Putamen (tissue), 1 donor: Measurements from ENCODE around the gene PHLDA2.

ENCODE experiments used
- DNase-seq: peaks from one replicate; pipeline ENCODE4 v3.0.0-alpha.2; 2016; ENCODE audit warnings: low spot score

The PHLDA2 gene

DNA sequence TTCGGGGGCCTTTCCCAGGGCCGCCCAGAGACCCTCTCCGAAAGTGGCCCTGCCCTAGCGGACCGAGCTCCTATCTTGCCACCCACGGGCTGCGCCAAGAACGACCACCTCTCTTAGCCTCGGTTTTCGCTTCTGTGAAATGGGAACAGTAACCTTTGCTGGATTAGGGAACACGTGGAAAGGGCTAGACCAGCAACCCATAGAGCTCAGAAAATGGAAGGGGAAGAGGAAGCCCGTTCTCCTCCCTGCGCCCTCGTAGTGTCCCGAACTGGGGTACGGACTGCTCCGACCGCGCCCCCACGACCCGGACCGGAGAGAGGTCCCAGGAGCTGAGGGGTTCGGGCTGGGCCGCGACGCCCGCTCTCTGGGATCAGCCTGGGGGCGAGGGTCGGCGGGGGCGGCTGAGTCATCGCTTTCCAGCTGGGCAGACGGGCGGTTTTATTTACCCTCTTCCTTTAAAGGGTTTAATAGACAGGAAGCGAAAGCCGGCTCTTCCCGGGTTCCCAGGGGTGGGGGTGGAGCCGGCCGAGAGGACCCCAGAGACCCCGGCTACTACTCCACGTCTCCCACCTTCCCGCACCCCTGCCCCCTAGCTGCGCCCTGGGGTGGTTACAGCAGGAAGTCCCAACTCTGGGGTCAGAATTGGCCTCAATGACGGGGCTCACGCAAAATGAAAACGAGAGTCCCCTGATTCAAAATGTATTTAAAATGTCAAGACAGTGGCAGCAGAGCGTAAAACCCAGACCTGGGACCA, 907 bp upstream of the PHLDA2 start:
- DNase-seq, result no peak

DNA sequence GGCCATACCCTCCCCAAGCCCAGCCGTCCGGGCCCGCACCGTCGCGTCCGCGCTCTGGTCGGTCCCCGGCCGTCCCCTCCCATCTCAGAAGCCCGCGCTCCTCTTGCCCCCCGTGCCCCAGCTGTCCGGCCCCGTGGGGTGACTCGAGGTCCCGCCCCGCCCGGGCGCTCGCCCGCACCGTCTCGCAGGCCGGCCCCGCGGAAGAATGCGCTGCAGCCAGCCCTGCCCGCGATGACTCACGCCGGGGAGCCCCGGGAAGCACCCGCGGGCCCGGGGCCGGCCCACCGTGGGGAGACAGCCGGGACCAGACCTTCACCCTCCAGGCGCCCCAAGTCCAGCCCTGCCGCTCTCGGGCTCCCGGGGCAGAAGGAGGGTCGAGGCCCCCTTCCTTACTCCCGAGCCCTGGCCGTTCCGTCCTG, 320 bp upstream of the PHLDA2 start:
- no peak for DNase-seq

DNA sequence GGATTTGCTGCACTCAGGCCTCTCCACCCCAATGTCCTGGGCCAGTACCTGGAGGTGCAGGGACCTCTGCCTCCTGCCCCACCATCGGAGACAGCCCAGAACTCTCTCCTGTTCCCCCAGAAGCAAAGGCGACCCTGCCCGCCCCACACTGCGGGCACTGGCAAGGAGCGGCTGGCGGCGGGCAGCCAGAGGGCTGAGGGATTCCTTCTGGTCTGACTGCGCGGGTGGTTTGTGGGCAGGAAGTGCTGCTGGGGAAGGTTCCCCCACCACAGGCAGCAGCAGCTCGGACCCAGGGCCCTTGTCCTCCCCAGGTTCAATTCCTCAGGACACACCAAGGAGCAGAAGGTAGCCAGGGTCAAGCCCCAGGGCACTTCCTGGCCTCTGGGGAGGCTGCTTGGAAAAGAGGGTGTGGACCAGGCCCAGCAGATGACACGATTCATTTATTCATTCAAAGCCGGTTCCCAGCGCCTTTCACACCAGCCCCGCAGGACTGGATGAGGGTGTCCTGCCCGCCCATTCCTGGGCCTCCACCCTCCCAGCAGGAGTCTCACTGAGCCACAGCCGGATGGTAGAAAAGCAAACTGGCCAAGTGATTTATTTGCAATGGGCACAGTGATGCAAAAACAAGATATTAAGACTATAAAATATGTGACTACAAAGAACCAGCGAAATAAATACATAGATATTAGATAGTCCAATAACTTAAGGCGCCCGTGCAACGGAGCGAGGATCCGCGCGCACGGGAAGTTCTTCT, 1.2 kb downstream of the PHLDA2 start:
- no peak for DNase-seq

DNA sequence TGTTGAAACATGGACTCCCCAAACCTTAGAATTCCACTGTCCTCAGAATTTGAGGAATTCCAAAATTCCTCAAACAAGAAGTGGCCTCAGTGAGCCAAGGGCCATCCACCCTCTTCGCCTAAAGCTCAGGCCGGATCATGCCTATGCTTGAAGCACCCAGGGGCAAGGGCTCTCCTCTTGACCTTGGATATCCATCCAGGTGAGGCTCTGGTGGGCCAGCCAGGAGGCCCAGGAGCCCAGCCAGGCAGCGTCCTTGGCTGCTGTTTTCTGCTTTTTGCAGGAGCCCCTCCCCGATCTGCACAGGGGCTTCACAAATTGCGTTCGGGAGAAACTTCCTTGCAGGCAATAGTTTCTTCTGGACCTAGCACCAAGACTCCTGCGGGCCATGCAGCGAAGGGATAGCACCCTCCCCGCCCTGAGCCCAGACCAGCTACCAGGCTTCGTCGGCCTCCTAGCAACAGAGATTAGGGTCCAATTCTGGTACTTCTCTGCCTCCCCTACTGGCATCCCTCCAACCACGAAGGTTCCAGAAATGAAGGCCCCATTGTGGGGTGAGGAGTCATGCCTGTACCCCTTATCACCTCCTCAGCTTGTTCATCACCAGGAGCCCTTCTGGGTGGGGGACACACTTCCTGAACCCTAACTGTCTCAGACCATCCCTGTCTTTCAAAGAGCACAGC, 2.0 kb downstream of the PHLDA2 start:
- DNase-seq, result no peak

DNA sequence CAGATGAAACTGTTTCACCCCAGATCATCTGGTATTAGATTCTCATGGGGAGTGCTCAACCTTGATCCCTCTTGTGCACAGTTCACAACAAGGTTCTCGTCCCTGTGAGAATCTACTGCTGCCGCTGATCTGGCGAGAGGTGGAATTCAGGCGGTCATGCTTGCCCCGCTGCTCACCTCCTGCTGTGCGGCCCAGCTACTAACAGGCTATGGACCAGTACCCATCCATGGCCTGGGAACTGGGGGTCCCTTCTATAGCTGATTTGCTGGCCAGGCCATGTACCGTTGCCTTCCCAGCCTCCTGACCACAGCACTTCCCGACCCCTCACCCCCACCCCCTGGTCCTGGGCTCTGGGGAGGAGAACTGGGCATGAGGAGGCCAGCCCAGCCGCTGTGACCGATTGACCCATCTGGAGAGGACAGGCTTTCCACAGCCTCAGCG, 2.6 kb downstream of the PHLDA2 start:
- DNase-seq, result no peak

DNA sequence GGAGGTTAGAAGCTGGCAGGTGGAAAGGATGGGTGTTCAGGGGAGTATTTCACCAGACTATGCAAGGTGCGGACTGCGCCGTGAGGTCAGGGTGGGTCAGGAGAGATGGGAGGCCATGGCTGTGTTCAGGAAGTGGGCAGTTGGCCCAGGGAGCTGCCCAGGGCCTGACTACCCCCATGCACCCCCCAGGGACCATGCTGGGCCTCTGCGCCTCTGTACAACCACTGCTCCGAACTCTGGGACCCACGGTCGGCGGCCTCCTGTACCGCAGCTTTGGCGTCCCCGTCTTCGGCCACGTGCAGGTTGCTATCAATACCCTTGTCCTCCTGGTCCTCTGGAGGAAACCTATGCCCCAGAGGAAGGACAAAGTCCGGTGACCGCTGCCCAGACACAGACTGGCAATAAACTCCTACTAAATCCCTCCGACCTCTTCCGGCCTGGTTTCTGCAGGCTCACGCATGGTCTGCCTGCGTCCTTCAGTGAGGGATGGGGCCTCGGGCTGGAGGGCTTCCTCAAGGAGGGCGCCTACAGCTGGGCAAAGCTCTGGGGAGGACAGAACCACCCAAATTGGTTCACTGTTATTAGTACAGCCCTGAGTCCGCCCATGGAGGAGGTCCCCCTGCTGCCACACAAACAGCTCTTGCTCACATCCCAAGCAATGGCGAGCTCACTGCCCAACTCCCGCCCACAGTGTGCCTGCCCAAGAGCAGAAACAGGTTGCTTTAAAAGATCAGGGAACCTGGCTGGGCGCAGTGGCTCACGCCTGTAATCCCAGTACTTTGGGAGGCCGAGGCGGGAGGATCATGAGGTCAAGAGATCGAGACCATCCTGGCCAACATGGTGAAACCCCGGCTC, 4.2 kb downstream of the PHLDA2 start:
- no peak for DNase-seq

DNA sequence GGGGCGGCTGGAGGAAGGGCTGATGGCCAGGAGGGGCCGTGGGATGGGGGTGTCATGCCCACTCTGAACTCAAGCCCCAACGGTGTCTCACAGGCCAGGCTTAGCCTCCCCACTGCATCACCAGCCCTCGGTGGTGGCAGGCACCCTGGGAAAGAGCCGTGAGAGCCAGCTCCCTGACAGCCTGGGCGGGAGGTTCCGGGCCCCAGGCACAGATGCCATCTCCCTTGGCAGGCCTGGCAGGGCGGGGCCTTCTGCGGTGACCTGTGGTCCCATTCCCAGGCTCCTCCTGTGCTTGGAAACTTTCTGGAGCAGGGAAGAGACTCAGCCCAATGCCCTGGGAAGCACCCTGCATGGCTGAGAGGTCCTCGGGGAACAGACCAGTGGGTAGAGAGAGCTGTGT, 4.8 kb downstream of the PHLDA2 start:
- DNase-seq, result no peak

DNA sequence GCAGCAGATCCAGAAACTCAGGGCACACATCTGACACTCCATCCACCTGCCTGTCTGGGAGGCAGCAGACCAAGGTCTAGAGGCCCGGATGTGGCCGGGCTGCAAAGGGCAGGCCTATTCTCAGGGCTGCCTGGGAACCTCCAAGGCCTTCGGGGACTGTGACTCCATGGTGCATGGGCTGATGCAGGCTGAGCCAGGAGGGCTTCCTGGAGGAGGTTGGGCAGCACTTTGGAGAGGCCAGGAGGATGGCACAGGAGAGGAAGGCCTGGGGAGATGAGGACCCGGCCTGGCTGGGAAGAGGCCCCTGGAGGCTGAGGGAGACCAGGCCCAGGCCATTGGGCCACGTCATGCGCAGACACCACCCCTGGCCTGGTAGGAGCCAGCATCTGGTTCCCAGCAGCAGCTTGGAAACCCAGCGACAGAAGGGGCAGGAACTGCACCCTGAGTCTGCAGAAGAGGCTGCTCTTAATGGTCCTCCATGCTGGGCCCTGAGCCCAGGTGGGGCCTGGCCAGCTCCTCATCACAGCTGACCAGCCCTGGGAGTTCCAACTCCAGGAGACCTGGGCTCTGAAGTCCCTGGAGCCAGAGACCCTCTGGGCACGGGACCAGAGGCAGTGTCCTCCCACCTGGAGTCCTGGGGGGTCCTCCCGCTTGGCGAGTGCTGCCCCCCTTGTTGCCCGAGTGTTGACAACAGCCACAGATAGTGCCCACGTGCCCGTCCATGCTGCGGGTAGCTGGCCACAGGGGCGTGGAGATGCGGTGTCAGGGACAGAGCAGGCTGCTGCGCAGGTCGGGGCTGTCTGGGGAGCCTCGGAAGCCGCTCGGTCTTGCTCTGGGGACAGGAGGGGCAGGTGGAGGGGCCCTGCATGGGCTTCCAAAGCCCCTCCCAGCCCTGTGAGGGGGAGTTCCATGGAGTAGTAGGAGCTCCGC, 5.5 kb downstream of the PHLDA2 start:
- no peak for DNase-seq

DNA sequence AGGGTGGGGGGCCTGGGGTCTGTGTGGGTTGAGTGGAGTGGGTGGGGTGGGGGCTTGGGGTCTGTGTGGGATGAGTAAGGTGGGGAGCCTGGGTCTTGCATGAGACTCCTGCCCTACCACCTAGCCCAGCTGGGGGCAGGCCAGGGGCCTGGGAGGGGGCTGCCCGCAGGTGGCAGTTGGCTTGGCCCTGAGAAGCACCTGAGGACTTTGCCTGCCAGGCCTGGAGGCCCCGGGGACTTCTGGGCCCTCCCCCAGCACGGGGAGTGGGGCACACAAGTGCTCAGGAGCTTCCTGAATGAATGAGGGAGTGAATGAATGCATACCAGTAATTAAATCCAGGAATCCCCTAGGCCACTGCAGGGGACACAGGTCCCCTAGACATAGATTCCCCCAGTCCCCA, 6.6 kb downstream of the PHLDA2 start:
- no peak for DNase-seq

DNA sequence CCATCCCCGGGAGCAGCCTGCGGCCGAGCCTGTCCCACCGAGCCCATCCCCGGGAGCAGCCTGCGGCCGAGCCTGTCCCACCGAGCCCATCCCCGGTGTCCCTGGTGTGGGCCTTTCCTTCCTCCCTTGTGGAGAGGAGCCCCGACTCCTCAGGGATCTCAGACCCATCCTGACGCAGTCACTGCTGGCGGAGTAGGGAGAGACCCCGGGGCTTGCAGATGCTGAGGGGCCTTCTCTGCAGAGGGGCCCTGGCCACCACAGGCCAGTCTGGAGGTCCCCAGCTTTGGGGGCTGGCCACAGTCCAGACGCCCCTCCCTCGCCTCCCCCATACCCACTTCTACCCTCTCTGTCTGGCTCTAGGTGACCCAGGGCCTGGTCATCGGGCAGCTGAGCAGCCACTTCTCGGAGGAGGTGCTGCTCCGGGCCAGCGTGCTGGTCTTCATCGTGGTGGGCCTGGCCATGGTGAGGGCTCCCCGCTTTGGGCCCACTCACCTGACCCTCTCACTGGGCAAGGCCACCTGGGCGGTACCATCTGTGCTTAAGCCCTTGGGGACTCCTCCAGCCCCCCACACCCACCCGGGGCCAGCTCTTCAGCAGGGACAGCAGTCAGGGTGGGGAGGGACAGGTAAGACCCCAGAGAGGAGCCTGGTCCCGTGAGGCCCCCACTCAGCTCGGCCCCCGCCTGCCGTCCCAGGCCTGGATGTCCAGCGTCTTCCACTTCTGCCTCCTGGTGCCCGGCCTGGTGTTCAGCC, 7.3 kb downstream of the PHLDA2 start:
- no peak for DNase-seq

DNA sequence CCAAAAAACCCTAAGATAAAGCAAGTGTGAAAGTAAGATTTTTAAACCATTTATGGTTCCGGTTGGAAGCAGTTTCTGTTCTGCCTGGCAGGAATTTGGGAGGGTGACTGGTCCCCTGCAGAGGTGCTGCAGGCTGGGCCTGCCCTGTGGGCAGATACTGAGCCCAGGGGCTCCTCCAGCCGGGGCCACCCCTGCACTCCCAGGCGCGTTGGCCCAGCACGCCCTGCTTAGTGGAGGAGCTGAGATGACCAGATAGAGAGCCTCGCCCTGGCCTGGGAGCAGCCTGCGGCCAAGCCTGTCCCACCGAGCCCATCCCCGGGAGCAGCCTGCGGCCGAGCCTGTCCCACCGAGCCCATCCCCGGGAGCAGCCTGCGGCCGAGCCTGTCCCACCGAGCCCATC, 8.0 kb downstream of the PHLDA2 start:
- DNase-seq, result no peak

DNA sequence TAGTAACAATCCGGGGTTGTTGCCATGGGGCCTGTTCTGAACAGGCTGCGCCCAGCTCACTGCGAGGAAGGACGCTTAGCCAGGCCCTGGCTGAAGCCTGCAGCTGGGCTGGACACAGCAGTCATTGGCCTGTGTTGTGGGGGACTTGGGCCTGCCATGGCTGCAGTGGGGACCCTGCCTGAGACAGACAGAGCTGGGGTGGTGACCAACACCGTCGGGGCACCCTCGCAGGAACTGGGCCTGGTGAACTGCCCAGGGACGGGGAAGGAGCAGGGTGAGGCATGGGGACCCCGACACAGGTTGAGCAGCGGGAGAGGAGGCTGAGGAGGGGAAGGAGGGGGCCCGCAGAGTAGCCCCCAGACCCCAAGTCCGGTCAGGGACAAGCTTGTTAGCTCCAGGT, 8.9 kb downstream of the PHLDA2 start:
- DNase-seq, result no peak

DNA sequence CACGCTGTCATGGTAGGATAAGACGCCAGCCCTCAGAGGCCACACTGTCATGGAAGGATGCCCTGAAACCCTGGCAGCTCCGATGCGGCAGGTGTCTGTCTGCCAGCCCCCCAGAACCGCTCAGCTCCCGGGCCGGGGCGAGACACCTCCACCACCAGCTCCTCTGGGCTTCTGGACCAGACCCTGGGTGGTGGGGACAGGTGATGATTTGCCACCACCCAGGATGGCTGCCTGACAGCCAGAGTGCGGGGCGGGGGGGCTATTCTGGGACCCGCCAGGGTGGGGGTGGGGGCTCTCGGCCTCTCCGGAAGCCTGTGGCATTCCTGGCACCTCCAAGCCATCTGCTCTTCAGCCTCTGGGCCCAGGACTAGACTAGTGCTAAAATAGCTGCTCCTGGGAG, 9.4 kb downstream of the PHLDA2 start:
- DNase-seq, result no peak

DNA sequence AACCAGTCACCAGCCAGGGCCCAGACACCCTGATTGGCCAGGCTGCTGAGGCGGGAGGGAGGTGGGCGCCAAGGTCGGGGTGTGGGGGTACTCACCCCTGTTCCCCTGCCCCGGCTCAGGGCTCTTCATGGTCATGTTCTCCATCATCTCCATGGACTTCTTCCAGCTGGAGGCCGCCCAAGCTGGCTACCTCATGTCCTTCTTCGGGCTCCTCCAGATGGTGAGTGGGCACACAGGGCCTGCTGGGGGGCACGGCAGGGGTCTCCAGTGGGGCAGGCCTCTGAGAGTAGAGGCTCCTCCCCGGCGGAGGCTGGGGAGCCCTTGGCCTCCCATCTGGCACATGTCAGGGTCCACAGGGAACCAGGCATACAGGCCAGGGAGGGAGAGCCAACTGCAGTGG, 10.0 kb downstream of the PHLDA2 start:
- no peak for DNase-seq

DNA sequence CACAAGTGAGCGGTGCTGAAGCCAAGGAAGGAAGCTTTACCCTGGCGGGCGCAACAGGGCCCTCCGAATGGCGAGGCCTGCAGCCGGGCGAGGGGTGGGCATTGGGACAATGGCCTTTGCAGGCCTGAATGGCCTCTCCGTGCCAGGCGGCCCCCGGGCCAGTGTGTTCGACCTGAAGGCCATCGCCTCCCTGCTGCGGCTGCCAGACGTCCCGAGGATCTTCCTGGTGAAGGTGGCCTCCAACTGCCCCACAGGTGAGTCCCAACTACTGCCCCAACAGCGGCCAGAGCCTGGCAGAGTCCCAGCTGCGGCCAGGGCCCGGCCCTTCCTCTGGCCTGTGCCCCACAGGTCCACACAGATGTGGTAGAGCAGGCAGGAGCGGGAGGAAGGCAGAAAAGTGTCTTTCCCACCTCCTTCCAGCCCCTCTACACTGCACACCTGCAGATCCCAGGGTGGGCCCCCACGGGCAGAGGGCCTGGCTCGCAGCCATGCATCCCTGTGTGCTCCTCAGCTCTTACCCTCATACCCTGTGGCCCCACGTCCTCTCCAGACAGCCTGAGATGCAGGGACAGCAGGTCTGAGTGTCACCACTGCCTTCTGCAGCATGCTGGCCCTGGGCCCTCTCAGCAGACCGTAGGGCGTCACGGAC, 11.3 kb downstream of the PHLDA2 start:
- no peak for DNase-seq

DNA sequence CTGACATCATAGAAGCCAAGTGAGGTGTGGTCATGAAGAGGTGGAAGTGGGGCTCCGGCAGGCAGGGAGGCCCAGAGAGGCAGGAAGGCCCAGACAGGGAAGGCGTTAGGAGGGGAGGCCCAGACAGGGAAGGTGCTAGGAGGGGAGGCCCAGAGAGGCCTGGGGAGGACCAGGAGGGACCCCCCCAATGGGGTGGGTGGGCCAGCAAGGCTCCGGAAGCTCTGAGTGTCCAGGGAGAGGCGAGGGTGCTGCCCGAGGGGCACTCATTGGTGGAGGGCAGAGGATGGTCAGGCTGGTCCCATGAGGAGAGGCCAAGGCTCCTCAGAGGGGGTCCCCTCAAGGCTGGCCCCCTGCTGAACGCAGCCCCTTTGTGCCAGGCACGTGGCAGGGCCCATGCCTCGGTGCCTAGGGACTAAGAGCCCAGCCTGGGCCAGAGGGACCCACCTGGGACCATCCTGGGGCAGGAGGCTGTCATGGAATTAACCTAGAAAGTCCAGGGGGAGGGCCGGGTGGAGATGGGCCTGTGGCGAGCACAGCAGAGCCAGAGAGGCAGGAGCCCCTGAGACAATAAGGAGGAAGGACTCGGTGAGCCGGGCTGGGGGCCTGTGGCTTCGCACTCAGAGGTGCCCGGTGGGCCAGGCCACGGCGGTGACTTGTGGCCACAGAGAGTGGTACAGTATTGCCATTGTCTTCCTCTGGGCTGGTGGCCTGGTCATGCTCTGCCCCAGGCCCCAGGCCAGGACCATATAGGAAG, 12.2 kb downstream of the PHLDA2 start:
- DNase-seq, result no peak

DNA sequence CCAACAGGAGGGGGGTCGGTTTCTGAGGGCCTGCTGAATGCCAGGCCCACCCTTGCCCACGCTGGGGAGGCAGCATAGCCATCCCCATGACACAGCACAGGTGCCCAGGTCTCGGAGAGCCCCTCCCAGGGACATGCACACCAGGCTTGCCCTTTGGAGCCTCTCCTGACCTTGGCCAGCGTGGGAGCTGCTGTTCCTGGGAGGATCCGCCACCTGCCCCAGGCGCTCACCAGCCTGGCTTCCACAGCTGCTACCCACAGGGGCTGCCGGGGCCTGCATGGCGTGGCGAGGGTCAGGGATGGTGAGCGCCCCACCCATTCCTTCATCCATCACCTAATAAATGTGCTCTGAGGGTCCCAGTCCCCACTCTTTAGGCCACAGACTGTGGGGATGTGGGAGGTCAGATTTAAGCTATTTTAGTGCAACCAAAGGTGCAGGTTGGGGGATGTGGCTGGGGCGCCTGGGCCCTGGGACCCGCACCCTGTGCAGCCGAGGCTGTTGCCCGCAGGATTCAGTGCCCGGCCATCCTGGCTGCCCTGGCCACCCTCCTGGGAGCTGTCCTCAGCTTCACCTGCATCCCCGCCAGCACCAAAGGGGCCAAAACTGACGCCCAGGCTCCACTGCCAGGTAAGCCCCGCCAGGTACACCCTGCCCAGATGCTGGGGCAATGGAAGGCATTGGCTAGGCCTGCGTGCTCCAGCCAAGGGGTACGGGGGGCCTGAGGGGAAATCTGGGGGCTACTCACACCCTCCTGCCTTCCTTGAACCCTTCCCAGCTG, 12.9 kb downstream of the PHLDA2 start:
- no peak for DNase-seq

DNA sequence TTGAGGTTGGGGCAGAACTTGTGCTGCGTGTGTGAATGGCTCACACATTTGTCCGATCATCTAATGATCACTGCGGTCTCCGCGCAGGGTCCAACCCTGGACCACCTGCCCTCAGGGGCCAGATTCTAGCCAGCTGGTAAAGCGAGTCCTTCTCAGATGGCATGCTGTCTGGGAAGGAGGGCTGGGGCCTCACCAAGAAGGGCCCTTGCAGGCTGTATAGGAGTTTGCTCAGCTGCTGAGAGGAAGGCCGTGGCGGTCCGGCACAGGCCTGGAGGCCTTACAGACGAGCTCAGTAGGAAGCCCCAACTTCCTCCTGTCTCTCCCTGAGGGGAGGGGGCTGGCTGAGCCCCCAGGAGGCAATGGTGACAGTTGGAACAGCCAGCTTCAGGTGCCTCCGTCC, 13.7 kb downstream of the PHLDA2 start:
- DNase-seq, result no peak
